ENCODE measurements around the gene SEC14L2. TPM values are rescaled to one million over a fixed set of nuclear protein-coding genes. Genes with fewer than 3 reads are reported as not detected.

Gene SEC14L2
- total and polyA plus RNA-seq, 4 donors: 6.5 to 110 (median 49.6) TPM

GRCh38 chr22:30434843-30435242 lies 38.0 kb downstream of the SEC14L2 start:
- H3K36me3 ChIP-seq (ENCODE audit: control insufficient read depth in 4 of 4, insufficient read depth in 3 of 4, low read depth in 1 of 4, low read length in 3 of 4): no peaks in the 10 kb centered on the region
- no peaks in the 10 kb centered on the region for H3K27me3 ChIP-seq (ENCODE audit: control insufficient read depth in 4 of 4, insufficient read depth in 4 of 4, low read length in 3 of 4)
- no peaks in the 10 kb centered on the region for H3K9me3 ChIP-seq (ENCODE audit: control insufficient read depth in 4 of 4, low read length in 3 of 4)
- no peak overlapping the region for H3K4me3 ChIP-seq (ENCODE audit: low read depth in 1 of 3, low read length in 3 of 3)
- WGBS: 78% methylated on average over 1 of the region's 1 CpG
- TF ChIP-seq RXRA (IDR thresholded peaks at IDR 0.05): no peak
- no peak for TF ChIP-seq FOXA1 (IDR thresholded peaks at IDR 0.05)
- TF ChIP-seq EGR1 (IDR thresholded peaks at IDR 0.05; ENCODE audit: low read depth in 2 of 2): no peak
- no peak for TF ChIP-seq RAD21 (IDR thresholded peaks at IDR 0.05)
- no peak for TF ChIP-seq FOXA2 (IDR thresholded peaks at IDR 0.05)
- no peak for TF ChIP-seq HNF4A (conservative IDR thresholded peaks at IDR 0.05)
- TF ChIP-seq GABPA (IDR thresholded peaks at IDR 0.05 in 1 of 2, conservative IDR thresholded peaks at IDR 0.05 in 1 of 2): no peak
- no peak for TF ChIP-seq REST (IDR thresholded peaks at IDR 0.05)
- TF ChIP-seq JUND (IDR thresholded peaks at IDR 0.05): no peak
- TF ChIP-seq ZBTB33 (IDR thresholded peaks at IDR 0.05): no peak
- H3K27ac ChIP-seq (ENCODE audit: low read depth in 1 of 2, low read length in 2 of 2): peak overlapping the region in 1 of 2 donors; percentile 36
- no peak for DNase-seq (ENCODE audit: low spot score)
- peaks cover 4 to 28% (median 18%) of the 10 kb centered on the region in 4 donors for H3K4me1 ChIP-seq (ENCODE audit: control insufficient read depth in 4 of 4, insufficient read depth in 4 of 4, low read length in 3 of 4)
- H3K9ac ChIP-seq (ENCODE audit: low read depth in 1 of 2, low read length in 2 of 2): peak overlapping the region in 1 of 2 donors; percentile 24

GRCh38 chr22:30435674-30436126 lies 38.9 kb downstream of the SEC14L2 start:
- H3K9ac ChIP-seq (ENCODE audit: low read depth in 1 of 2, low read length in 2 of 2): no peak overlapping the region
- 76% methylated on average over 6 of the region's 6 CpGs for WGBS
- TF ChIP-seq MAX (IDR thresholded peaks at IDR 0.05) (peak; percentile 88), GABPA (IDR thresholded peaks at IDR 0.05 in 1 of 2, conservative IDR thresholded peaks at IDR 0.05 in 1 of 2) (peak in 1 of 2 donors; percentile 83), ZBTB33 (IDR thresholded peaks at IDR 0.05) (no peak), HNF4A (conservative IDR thresholded peaks at IDR 0.05) (no peak), CTCF (IDR thresholded peaks at IDR 0.05; ENCODE audit: low read depth, low read length, missing input control) (no peak), RAD21 (IDR thresholded peaks at IDR 0.05) (no peak), FOXA1 (IDR thresholded peaks at IDR 0.05) (no peak), NR2F2 (IDR thresholded peaks at IDR 0.05) (peak; percentile 96), JUND (IDR thresholded peaks at IDR 0.05) (no peak), EGR1 (IDR thresholded peaks at IDR 0.05; ENCODE audit: low read depth in 2 of 2) (peak; percentile 86 to 92), REST (IDR thresholded peaks at IDR 0.05) (no peak), FOXA2 (IDR thresholded peaks at IDR 0.05) (no peak), ATF3 (IDR thresholded peaks at IDR 0.05) (no peak)
- DNase-seq (ENCODE audit: low spot score): no peak
- no peak overlapping the region for H3K4me3 ChIP-seq (ENCODE audit: low read depth in 1 of 3, low read length in 3 of 3)
- H3K9me3 ChIP-seq (ENCODE audit: control insufficient read depth in 4 of 4, low read length in 3 of 4): no peaks in the 10 kb centered on the region
- H3K27me3 ChIP-seq (ENCODE audit: control insufficient read depth in 4 of 4, insufficient read depth in 4 of 4, low read length in 3 of 4): no peaks in the 10 kb centered on the region
- H3K4me1 ChIP-seq (ENCODE audit: control insufficient read depth in 4 of 4, insufficient read depth in 4 of 4, low read length in 3 of 4): peaks cover 4 to 28% (median 18%) of the 10 kb centered on the region in 4 donors
- H3K36me3 ChIP-seq (ENCODE audit: control insufficient read depth in 4 of 4, insufficient read depth in 3 of 4, low read depth in 1 of 4, low read length in 3 of 4): no peaks in the 10 kb centered on the region
- H3K27ac ChIP-seq (ENCODE audit: low read depth in 1 of 2, low read length in 2 of 2): peak overlapping the region; percentile 36 to 48
